NCI-H1105 treated with DMSO at 0.1 percent for 48 hours (cell line): ENCODE data around the gene PBX2.
"Not testable (repeated sequence)": the region's sequence is repeated elsewhere in the genome, so short reads cannot be mapped to it uniquely, and the experiment has no call there.

Source experiments
- DNase-seq: peaks from one replicate; lab custom pipeline; 2025; lab: John Stamatoyannopoulos, UW

The PBX2 gene

DNA sequence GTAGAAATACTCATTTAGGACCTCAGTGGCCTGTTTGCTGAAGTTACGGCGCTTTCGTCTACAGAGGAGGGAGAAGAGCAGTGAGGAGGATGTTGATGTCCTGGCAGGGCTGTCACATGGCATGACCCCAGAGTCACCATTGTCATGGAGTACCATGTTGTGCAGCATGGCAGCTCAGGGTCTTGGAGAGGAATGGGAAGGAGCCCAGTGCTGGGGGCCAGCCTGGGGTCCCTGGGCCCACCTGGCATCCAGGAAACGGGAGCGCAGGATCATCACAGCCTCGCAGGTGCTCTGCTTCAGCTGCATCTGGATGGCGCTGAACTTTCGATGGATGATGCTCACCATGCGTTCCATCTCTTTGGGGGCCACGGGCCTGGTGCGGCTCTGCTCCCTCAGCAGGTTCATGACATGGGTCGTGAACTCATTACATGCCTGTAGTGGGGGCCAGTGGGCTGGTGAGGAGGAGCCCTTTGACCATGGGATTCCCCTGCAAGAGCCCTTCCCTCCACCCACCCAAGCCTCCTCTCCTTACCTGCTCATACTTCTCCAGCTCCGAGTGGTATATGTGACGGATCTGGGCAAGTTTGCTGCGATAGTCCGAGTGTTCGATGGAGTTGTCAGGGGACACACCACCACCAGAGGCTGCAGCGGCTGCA lies 2.1 kb downstream of the PBX2 start:
- DNase-seq, result not testable (repeated sequence)

- no peak for DNase-seq
These were observed 2.8 kb downstream of the PBX2 start for GRCh38 chr6:32187009-32187709.

DNA sequence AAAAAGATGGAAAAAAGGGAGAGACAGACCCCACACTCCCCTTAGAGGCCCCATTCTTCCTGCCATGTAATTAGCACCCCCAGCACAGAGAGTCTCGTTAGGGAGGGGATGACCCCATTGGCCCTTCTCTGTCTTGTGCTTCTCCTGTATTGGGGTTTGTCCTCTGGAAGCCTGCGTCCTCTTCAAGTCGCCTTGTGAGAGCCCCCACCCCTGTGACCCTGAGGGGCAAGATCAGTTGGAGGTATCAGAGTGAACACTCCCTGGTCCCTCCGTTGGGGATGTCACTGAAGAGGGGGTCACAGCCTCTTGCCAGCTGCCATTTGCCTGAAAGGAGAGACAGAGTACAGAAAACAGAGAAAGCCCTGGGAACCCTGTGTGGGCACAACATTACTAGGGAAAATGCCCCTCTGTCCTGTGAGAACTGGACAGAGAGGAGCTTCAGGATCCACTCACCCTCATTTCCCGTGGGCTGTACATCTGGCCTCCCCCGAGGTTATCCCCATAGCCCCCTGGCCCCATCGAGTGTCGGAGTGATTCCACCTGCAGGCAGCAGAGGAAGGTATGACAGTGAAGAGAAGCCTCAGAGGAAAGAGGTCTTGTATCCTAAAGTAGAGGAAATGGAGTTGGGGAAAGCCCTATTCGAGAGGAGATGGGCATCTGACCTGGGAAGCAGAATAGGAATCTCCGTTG lies 3.7 kb downstream of the PBX2 start:
- DNase-seq, result not testable (repeated sequence)

GRCh38 chr6:32185681-32186131 lies 4.3 kb downstream of the PBX2 start:
- not testable (repeated sequence) for DNase-seq

GRCh38 chr6:32184084-32184640 lies 5.8 kb downstream of the PBX2 start, which contains the start of gene AGER:
Gene AGER, minus strand, starts transcription at chr6:32184253. Its CDS starts 31 bp downstream, at chr6:32184222.
- no peak for DNase-seq

- DNase-seq, result no peak
These were observed 6.4 kb downstream of the PBX2 start for GRCh38 chr6:32183483-32184083.

DNA sequence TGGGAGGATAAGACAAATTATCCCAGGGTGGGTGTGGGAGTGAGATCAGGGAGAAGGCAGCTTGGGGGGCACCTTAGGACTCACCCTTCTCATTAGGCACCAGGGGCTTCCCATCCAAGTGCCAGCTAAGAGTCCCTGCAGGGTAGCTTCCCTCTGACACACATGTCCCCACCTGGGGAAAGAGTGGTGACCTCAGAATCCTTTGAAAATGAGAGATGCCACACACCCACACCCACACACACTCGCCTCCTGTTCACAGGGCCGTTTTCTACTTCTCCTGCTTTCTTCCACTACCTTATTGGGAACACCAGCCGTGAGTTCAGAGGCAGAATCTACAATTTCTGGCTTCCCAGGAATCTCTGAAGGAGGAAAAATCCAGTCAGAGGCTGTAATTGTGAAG lies 7.0 kb downstream of the PBX2 start:
- DNase-seq, result no peak

DNA sequence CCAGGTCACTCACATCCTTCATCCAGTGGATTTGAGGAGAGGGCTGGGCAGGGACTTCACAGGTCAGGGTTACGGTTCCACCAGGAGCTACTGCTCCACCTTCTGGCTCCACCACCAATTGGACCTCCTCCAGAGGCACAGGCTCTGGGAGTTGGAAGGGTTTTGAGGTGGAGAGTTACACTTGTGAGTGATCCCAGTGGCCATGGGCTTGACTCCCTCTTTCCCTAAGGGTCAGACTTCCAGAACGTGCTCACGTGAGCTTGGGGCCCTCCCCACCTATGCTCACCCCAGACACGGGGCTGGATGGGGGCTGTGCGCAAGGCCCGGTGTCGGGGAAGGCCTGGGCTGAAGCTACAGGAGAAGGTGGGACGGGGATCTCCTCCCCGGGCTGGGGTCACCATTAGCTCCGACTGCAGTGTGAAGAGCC lies 7.4 kb downstream of the PBX2 start:
- no peak for DNase-seq

GRCh38 chr6:32181915-32182529 lies 8.0 kb downstream of the PBX2 start:
- DNase-seq, result no peak

DNA sequence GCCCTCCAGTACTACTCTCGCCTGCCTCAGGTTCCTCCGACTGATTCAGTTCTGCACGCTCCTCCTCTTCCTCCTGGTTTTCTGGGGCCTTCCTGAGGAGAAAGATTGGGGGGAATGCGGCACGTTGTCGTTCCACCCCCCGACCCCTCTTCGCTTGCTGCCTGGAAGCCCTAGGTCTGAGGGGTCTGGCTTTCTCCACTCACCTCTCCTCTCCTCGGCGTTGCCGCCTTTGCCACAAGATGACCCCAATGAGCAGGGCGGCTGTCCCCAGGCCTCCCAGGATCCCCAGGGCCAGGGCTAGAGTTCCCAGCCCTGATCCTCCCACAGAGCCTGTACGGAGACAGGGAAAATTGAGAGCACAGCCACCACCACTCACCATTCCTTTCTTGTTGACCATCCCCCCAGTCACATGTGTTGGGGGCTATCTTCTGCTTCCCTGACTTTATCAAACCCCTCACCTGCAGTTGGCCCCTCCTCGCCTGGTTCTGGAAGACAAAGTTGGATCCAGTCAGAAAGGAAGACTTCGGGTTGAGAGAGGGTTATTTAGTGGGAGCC lies 8.8 kb downstream of the PBX2 start:
- no peak for DNase-seq

DNA sequence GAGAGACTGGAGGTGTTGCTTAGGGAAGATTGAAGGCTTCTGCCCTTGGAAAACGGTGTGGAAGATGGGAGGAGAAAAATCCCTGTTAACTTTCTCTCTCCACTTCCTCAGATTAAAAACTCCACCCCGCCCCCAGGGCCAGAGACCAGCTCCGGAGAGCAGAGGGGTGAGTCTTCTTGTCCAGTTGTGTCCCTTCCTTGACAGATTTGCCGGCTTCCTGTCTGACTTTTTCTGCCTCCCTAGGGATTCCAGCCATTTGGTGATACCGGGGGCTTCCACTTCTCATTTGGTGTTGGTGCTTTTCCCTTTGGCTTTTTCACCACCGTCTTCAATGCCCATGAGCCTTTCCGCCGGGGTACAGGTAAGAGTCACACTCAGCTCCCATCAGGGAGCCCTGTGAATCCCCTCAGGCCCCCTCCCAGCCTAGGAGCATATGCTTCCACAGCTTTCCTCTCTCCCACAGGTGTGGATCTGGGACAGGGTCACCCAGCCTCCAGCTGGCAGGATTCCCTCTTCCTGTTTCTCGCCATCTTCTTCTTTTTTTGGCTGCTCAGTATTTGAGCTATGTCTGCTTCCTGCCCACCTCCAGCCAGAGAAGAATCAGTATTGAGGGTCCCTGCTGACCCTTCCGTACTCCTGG lies 10.1 kb downstream of the PBX2 start:
- DNase-seq, result no peak

DNA sequence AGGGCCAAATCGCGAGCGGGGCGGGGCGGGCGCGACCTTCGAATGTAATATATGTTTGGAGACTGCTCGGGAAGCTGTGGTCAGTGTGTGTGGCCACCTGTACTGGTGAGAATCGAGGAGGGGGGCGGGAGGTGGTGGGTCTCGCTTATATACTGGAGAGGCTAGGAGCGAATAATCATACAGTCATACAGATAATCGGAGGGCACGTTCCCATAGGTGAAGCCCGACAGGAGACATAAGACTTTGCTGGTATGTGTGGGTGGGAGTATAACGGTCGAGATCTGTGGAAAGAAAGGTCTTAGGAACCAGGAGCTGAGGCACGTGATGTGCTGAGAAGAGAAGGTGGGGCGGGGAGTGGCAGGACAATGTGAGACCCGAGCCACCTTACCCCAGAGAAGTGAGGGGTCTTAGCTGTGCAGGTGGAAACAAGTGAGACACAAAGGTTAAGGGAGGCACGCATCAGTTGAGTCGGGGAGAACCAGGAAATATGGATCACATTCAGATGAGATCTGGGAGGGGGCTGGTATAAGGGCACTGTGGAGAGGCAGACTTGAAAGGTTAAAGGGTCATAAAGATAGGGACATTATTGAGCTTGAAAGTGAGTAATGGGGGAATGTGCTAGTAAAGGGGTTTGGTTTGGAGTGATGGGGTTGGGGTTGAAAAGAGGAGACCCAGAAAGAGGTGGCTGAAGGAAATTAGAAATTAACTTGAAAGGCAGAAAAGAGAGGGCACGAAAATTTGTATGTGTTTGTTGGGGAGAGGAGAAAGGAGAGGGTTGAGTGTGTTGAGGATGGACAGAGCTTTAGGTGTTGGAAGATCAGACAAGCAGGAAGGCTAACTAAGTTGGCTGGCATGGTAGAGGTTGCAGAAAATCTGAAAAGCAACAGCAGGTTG lies 11.2 kb downstream of the PBX2 start:
- DNase-seq, result no peak

- peak; percentile 100 for DNase-seq
These were observed 12.0 kb downstream of the PBX2 start, which contains the start of gene RNF5 for GRCh38 chr6:32177788-32178546. Gene RNF5, plus strand, starts transcription at chr6:32178405. Its CDS starts 107 bp downstream, at chr6:32178512.

DNA sequence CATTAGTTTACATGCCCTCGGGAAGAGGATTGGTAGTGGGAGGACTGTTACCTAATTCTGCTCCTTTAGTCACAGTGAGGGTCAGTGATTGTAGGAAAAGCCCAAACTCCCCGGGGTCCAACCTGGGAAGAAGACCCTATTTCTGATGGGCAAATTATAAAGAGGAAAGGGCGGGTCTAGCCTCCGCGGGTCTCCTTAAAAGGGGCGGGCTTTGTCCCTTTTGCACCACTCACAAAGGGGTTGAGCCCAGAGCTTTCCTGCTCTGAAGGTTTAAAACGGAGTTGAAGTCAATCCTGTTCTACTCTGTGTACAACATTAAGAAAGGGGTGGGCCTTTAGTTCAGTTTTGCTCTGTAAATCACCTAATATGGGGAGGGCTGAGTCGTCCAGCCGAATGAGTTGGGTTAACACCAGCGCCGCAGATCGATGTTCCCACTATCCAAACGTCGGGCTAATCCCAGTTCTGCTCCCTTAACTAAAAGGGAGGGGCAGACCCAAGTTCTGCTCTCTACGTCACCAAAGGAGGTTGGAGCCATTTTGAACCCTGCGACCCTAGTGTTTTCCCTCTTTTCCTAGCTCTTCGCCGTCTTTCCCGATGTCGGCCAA lies 12.7 kb downstream of the PBX2 start:
- DNase-seq, result peak; percentile 90

GRCh38 chr6:32176476-32177182 lies 13.4 kb downstream of the PBX2 start:
- no peak for DNase-seq

GRCh38 chr6:32175711-32176475 lies 14.1 kb downstream of the PBX2 start, which contains the start of gene AGPAT1:
Gene AGPAT1, minus strand, starts transcription at chr6:32176084. Its CDS starts 4,588 bp downstream, at chr6:32171496.
- peak; percentile 95 for DNase-seq

- DNase-seq, result no peak
These were observed 14.7 kb downstream of the PBX2 start for GRCh38 chr6:32175322-32175710.
